22Rv1 (cell line): ENCODE data around the gene PRSS23.
A peak's percentile ranks its signal among the peaks of the same experiment; 100 is the strongest.

Experiments used
- H3K27ac ChIP-seq: fragments of 450-650 bp; 2 replicates; pipeline ENCODE4 v1.5.1; 2017
- CTCF ChIP-seq: fragments of 450-650 bp; IDR thresholded peaks from 2 replicates; pipeline ENCODE4 v1.5.1; 2017; ENCODE audit warnings: mild to moderate bottlenecking
- ZFX ChIP-seq: fragments of 450-650 bp; IDR thresholded peaks from 2 replicates; pipeline ENCODE4 v1.6.1; 2017; ENCODE audit warnings: antibody characterized with exemption, borderline replicate concordance

The PRSS23 gene

DNA sequence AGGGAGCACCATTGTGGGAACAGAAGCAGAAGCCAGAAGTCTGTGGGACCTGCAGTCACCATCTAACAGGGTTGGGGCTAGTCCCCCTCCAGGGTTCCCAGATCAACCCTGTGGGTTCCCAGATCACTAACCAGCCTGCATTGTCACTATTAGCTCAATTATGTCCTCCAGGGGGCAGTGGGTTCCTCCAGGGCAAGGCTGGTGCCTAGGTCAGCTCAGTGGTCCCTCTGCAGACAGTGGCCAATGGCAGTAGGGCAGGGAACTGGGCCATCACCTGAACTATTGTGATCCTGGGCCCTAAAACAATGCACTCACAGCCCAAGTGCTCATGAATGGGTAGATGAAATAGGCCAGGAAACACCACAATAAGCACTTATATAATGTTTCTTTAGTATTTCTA is 18.8 kb upstream of the PRSS23 start:
- TF ChIP-seq ZFX (no peak), CTCF (0 out of 2 replicates have a peak, but pooled peaks have one; percentile 6)
- H3K27ac ChIP-seq = no peak overlapping the region

DNA sequence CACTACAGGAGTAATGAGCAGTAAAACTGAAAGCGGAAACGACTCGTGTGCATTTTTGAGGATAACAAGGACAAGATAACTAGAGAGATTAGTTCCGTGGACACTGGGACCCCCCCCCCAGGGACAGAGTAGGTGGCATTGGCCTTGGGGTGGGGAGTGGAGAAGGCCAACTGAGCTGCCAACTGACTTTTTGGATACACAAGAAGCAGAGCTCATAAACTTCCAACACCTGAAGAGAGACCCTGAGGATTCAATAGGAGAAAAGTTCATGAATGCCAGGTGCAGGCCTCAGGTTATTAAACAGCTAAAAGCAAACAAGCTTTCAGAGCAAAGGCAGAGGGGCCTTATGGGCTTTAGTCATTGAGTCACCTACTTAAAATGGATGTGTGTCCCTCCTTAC is 17.6 kb upstream of the PRSS23 start:
- TF ChIP-seq ZFX (no peak), CTCF (no peak)
- no peak overlapping the region for H3K27ac ChIP-seq

DNA sequence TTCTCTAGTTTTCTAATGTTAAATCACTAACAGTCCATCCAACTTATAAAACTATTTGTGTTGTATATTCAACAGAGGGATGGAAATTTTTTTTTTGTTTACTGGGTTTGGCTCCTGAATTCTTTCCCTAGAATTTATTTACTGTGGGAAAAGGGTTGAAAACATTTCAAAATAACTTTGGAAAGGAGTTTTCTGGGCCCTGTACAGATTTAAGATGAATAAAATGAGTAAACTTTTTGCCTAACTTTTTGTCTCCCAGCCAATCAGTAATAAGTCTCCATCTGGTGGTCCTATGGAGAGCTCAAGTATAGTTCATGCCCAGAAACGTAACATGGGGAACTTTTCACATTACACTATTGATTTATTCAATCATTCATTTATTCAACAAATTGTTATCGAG is 16.7 kb upstream of the PRSS23 start:
- H3K27ac ChIP-seq = no peak overlapping the region

GRCh38 chr11:86784241-86784681 is 16.1 kb upstream of the PRSS23 start:
- no peak for TF ChIP-seq ZFX
- H3K27ac ChIP-seq = no peak overlapping the region

More for the DNA sequence above, 16.7 kb upstream of the PRSS23 start:
- TF ChIP-seq ZFX (no peak), CTCF (no peak)

DNA sequence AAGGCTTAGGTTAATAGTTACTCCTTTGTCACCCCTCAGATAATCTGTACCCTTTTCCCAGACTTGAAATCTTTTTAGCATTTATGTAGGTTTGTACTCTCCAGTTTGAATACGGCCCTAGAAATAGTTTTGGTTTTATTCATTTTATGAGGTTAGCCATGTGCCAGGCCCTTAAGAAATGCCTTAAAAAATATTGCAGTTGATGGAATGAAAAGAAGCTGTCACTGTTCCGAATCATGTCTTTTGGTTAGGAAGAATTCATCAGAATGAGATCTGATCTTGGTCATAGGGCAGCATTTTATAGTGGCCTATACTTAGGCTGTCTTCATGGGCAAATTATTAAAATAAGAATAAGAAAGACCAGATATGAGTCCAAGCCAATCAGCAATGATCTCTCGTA is 14.8 kb upstream of the PRSS23 start:
- TF ChIP-seq CTCF = no peak
- no peak for TF ChIP-seq ZFX
- H3K27ac ChIP-seq = no peak overlapping the region

DNA sequence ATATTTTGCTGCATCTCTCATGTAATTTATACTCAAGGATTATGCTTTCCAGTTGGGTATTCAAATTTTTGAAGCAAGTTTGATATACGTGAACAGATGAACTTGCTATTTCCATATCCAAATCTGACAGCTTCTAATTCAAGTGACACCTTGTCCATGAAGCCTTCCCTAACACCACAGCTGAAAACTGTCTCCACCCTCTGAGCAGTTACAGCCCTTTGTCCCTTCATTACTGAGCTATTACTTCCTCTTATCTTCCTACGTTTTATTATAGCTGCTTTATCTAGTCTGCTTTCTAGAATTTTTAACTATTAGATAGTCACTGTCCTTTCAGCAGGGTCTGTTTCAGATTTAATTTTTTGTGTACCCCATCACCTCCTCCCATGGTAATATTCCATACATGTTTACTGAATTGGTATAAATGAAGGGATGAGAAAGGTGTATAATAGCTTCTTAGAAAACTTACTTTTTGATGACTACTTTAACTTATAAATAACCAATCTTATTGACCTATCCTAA is 13.3 kb upstream of the PRSS23 start:
- no peak overlapping the region for H3K27ac ChIP-seq
- TF ChIP-seq CTCF (no peak), ZFX (no peak)

GRCh38 chr11:86787656-86788055 is 12.7 kb upstream of the PRSS23 start:
- no peak overlapping the region for H3K27ac ChIP-seq
- TF ChIP-seq ZFX (no peak), CTCF (no peak)

DNA sequence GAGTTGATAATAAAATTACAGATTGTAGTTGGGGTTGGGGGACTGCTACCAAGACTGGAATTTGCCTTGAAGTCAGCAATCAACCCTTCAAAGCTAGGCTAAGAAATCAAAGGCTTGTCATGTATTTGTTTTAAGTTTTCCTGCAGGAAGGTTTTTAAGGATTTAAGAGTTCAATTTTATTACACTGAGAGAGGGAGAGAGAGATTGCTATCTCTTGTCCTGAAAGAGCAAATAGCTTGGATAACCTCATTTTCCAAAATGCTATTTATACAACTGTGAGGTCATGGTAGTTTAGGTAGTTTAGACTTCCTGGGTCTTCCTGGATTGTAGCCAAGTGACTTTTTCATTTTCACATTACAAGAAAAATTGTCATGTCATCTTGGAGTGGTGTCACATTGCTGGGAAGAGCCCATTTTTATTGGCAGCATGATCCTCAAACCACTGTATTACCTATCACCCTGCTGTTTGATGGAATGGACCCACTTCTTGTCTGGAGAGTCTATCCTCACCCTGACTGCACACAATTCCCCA is 10.1 kb upstream of the PRSS23 start:
- TF ChIP-seq CTCF (no peak), ZFX (no peak)

More for the DNA sequence above, 10.1 kb upstream of the PRSS23 start:
- H3K27ac ChIP-seq = peak overlapping the region; percentile 25; the same call in 1 of the 2 replicates
